LNCAP (cell line): ENCODE measurements around the gene RGL1.

Experiments
- CTCF ChIP-seq: fragments of 450-650 bp; IDR thresholded peaks from 2 replicates; pipeline ENCODE4 v1.5.1; 2017; ENCODE audit warnings: mild to moderate bottlenecking

Gene RGL1

GRCh38 chr1:183769956-183770815 is 34.7 kb upstream of the RGL1 start:
- TF ChIP-seq CTCF = no peak

- no peak for TF ChIP-seq CTCF
Measured at GRCh38 chr1:183770816-183771128, 34.1 kb upstream of the RGL1 start.

- no peak for TF ChIP-seq CTCF
Measured at GRCh38 chr1:183773482-183774274, 31.2 kb upstream of the RGL1 start.

- no peak for TF ChIP-seq CTCF
Measured at GRCh38 chr1:183774938-183775337, 30.0 kb upstream of the RGL1 start.

- no peak for TF ChIP-seq CTCF
Measured at GRCh38 chr1:183776731-183777130, 28.2 kb upstream of the RGL1 start.

GRCh38 chr1:183777328-183777727 is 27.6 kb upstream of the RGL1 start:
- TF ChIP-seq CTCF = no peak

GRCh38 chr1:183778045-183778444 is 26.9 kb upstream of the RGL1 start:
- TF ChIP-seq CTCF = no peak
